Panc1 (cell line): Measurements from ENCODE around the gene IKBKG. TPM values are rescaled to one million over a fixed set of nuclear protein-coding genes. Genes with fewer than 3 reads are reported as not detected.

Source experiments
- ATAC-seq: fragments of 200-7000 bp; cut with Tn5 transposase; 2 replicates; pipeline ENCODE4 v1.9.1; 2020; ENCODE audit warnings: mild to moderate bottlenecking, moderate library complexity
- BruUV-seq: library from RNA; stranded (reverse); fragments of 400-500 nt; replicated peaks from 2 replicates; lab custom pipeline; 2021; lab: Mats Ljungman, UMichigan
- CTCF ChIA-PET: fragments of 300-600 bp; sonication (Branson Sonifier 250); formaldehyde crosslinking; loops from one replicate; lab custom pipeline; 2022; ENCODE audit warnings: antibody characterized with exemption; lab: Charles Lee
- POLR2A ChIA-PET: fragments of 300-600 bp; sonication (Branson Sonifier 250); formaldehyde crosslinking; loops from one replicate; lab custom pipeline; 2022; ENCODE audit warnings: antibody characterized with exemption; lab: Charles Lee
- DNase-seq: peaks from one replicate; pipeline ENCODE4 v3.0.0-alpha.2; 2010; ENCODE audit warnings: low read depth, low spot score
- H3K27ac ChIP-seq: 2 replicates; pipeline ENCODE4 v1.5.1; 2011; ENCODE audit warnings: mild to moderate bottlenecking, low read length, inconsistent platforms
- H3K27me3 ChIP-seq: fragments of 200-500 bp; sonication (Bioruptor generic); 2 replicates; pipeline ENCODE4 v1.6.0; 2014; ENCODE audit warnings: low read length, inconsistent platforms; ENCODE audit not compliant: control insufficient read depth, insufficient read depth
- H3K36me3 ChIP-seq: fragments of 200-500 bp; sonication (Bioruptor generic); 2 replicates; pipeline ENCODE4 v1.5.1; 2014; ENCODE audit warnings: inconsistent platforms, mild to moderate bottlenecking, low read length, moderate library complexity; ENCODE audit not compliant: control insufficient read depth, insufficient read depth
- H3K4me1 ChIP-seq: 2 replicates; pipeline ENCODE4 v1.5.1; 2011; ENCODE audit warnings: inconsistent platforms, mild to moderate bottlenecking, low read length, moderate library complexity; ENCODE audit not compliant: control insufficient read depth, insufficient read depth
- H3K4me3 ChIP-seq, 2 experiments: 2 replicates each; pipeline ENCODE4 v1.5.1; 2011 to 2012; ENCODE audit warnings: low read depth in 2 of 2, low read length in 2 of 2, mild to moderate bottlenecking in 2 of 2, inconsistent platforms in 1 of 2, moderate library complexity in 1 of 2
- H3K9me3 ChIP-seq: fragments of 200-500 bp; sonication (Bioruptor generic); 2 replicates; pipeline ENCODE4 v1.5.1; 2014; ENCODE audit warnings: low read depth, mild to moderate bottlenecking, inconsistent platforms, low read length, moderate library complexity; ENCODE audit not compliant: control insufficient read depth, insufficient read depth
- POLR2AphosphoS5 ChIP-seq: IDR thresholded peaks from 2 replicates; pipeline ENCODE4 v1.6.1; 2012; ENCODE audit warnings: mild to moderate bottlenecking, low read depth, low read length, moderate library complexity
- SIN3A ChIP-seq: IDR thresholded peaks from 2 replicates; pipeline ENCODE4 v1.6.1; 2012; ENCODE audit warnings: low read depth, mild to moderate bottlenecking, low read length, moderate library complexity, borderline replicate concordance; ENCODE audit not compliant: insufficient read depth
- TCF7L2 ChIP-seq: IDR thresholded peaks from 2 replicates; pipeline ENCODE4 v1.6.1; 2011; ENCODE audit warnings: mild to moderate bottlenecking, low read depth, low read length, inconsistent platforms
- in situ Hi-C: cut with HindIII; loops from 2 replicates; pipeline ENCODE4 v1.10.0; 2016; ENCODE audit warnings: low sequenced_read_pairs, low pct_unique_long_range_greater_than_20kb
- intact Hi-C: fragments of 100-400 bp; cut with micrococcal nuclease; formaldehyde crosslinking; loops from one replicate; pipeline ENCODE4 v1.10.0; 2022; ENCODE audit not compliant: unreplicated experiment
- total RNA-seq: library from RNA; stranded (reverse); gene quantifications from one replicate; pipeline ENCODE4 v1.2.1, GENCODE V29; 2021; ENCODE audit not compliant: unreplicated experiment
- TF ChIP-seq, protein P1 (sequence below): fragments of 450-650 bp; IDR thresholded peaks from 2 replicates; pipeline ENCODE4 v1.5.1; 2017; ENCODE audit warnings: mild to moderate bottlenecking
- TF ChIP-seq, protein P2 (sequence below), 2 experiments: IDR thresholded peaks; 2 replicates each; pipeline ENCODE4 v1.6.1; 2011 to 2012; ENCODE audit warnings: low read depth in 2 of 2, control low read depth in 1 of 2, low read length in 1 of 2, mild to moderate bottlenecking in 1 of 2, moderate library complexity in 1 of 2; ENCODE audit not compliant: insufficient read depth in 1 of 2

Gene IKBKG
- total RNA-seq, 1 experiment from 2014 or later = 76.3 TPM

- CTCF ChIA-PET = no interaction called here
- in situ Hi-C loops = no loop called here
These were observed 34.4 kb upstream of the IKBKG start for GRCh38 chrX:154512879-154513553.

DNA sequence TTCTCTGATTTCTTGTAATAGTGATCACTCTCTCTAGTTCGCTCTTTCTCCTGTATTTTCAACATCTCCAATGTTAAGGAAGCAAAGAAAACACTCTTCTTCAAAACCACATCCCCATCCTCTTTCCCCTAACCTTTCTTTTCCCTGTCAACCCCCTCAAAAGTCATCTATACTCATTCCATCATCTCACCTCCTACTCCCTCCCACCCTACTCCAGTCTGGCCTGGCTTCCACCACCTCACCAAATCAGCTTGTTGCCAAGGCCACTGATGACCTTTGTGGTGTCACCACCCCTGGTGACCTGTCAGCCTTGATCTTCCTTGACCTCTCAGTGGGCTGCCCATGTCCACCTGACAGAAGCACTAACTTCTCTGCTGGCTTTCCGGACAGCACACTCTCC is 33.7 kb upstream of the IKBKG start:
- peaks cover 12% of the 10 kb centered on the region for H3K4me1 ChIP-seq
- CTCF ChIA-PET = no interaction called here
- no peaks in the 10 kb centered on the region for H3K9me3 ChIP-seq
- H3K36me3 ChIP-seq = no peaks in the 10 kb centered on the region
- TF ChIP-seq POLR2AphosphoS5 (no peak), SIN3A (no peak), TCF7L2 (no peak)
- TF ChIP-seq, protein P1, sequence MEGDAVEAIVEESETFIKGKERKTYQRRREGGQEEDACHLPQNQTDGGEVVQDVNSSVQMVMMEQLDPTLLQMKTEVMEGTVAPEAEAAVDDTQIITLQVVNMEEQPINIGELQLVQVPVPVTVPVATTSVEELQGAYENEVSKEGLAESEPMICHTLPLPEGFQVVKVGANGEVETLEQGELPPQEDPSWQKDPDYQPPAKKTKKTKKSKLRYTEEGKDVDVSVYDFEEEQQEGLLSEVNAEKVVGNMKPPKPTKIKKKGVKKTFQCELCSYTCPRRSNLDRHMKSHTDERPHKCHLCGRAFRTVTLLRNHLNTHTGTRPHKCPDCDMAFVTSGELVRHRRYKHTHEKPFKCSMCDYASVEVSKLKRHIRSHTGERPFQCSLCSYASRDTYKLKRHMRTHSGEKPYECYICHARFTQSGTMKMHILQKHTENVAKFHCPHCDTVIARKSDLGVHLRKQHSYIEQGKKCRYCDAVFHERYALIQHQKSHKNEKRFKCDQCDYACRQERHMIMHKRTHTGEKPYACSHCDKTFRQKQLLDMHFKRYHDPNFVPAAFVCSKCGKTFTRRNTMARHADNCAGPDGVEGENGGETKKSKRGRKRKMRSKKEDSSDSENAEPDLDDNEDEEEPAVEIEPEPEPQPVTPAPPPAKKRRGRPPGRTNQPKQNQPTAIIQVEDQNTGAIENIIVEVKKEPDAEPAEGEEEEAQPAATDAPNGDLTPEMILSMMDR = no peak
- TF ChIP-seq, protein P2, sequence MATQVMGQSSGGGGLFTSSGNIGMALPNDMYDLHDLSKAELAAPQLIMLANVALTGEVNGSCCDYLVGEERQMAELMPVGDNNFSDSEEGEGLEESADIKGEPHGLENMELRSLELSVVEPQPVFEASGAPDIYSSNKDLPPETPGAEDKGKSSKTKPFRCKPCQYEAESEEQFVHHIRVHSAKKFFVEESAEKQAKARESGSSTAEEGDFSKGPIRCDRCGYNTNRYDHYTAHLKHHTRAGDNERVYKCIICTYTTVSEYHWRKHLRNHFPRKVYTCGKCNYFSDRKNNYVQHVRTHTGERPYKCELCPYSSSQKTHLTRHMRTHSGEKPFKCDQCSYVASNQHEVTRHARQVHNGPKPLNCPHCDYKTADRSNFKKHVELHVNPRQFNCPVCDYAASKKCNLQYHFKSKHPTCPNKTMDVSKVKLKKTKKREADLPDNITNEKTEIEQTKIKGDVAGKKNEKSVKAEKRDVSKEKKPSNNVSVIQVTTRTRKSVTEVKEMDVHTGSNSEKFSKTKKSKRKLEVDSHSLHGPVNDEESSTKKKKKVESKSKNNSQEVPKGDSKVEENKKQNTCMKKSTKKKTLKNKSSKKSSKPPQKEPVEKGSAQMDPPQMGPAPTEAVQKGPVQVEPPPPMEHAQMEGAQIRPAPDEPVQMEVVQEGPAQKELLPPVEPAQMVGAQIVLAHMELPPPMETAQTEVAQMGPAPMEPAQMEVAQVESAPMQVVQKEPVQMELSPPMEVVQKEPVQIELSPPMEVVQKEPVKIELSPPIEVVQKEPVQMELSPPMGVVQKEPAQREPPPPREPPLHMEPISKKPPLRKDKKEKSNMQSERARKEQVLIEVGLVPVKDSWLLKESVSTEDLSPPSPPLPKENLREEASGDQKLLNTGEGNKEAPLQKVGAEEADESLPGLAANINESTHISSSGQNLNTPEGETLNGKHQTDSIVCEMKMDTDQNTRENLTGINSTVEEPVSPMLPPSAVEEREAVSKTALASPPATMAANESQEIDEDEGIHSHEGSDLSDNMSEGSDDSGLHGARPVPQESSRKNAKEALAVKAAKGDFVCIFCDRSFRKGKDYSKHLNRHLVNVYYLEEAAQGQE (IDR thresholded peaks at IDR 0.05; ENCODE audit: insufficient read depth in 1 of 2, low read depth in 2 of 2, low read length in 1 of 2) = no peak
- in situ Hi-C loops = no loop called here
- DNase-seq = no peak
- intact Hi-C loops = no loop called here
- H3K27me3 ChIP-seq = no peaks in the 10 kb centered on the region
- POLR2A ChIA-PET = no interaction called here
- ATAC-seq = no peak
- BruUV-seq = no TSS peak
- no peak overlapping the region for H3K4me3 ChIP-seq
- no peak overlapping the region for H3K27ac ChIP-seq

More at GRCh38 chrX:154512879-154513553, 34.4 kb upstream of the IKBKG start:
- H3K36me3 ChIP-seq = no peaks in the 10 kb centered on the region
- ATAC-seq (no peak), DNase-seq (no peak)
- peaks cover 12% of the 10 kb centered on the region for H3K4me1 ChIP-seq
- intact Hi-C loops = no loop called here
- no peaks in the 10 kb centered on the region for H3K9me3 ChIP-seq
- POLR2A ChIA-PET = no interaction called here
- H3K27me3 ChIP-seq = no peaks in the 10 kb centered on the region
- BruUV-seq = no TSS peak
- no peak for TF ChIP-seq TCF7L2
- TF ChIP-seq SIN3A = no peak
- TF ChIP-seq, protein P1 = no peak
- TF ChIP-seq, protein P2 (IDR thresholded peaks at IDR 0.05; ENCODE audit: insufficient read depth in 1 of 2, low read depth in 2 of 2, low read length in 1 of 2) = no peak
- no peak for TF ChIP-seq POLR2AphosphoS5
- no peak overlapping the region for H3K27ac ChIP-seq
- no peak overlapping the region for H3K4me3 ChIP-seq
